Fibroblast of lung (primary cell): Measurements from ENCODE around the gene REXO2.

Experiments used
- CTCF ChIP-seq, 2 donors: IDR thresholded peaks in 1 of 2; conservative IDR thresholded peaks in 1 of 2; 1 replicate in 1 of 2; 2 replicates in 1 of 2; pipeline ENCODE4 v1.5.1; 2011 to 2012; ENCODE audit warnings: low read length in 2 of 2, control low read depth in 1 of 2, inconsistent platforms in 1 of 2, low read depth in 1 of 2, mild to moderate bottlenecking in 1 of 2
- EZH2 ChIP-seq: IDR thresholded peaks from 2 replicates; pipeline ENCODE4 v1.5.1; 2012; ENCODE audit warnings: low read length, control low read depth, mild to moderate bottlenecking; ENCODE audit errors: missing control alignments

- no peak for TF ChIP-seq CTCF (conservative IDR thresholded peaks at IDR 0.05 in 1 of 2, IDR thresholded peaks at IDR 0.05 in 1 of 2; ENCODE audit: low read depth in 1 of 2, low read length in 2 of 2)
- TF ChIP-seq EZH2, result no peak
These were observed 3.3 kb downstream of the REXO2 start for GRCh38 chr11:114442536-114442935.
